Panc1 (cell line): ENCODE measurements around the gene ZKSCAN2.

ENCODE experiments used
- CTCF ChIP-seq: fragments of 450-650 bp; IDR thresholded peaks from 2 replicates; pipeline ENCODE4 v1.5.1; 2017; ENCODE audit warnings: mild to moderate bottlenecking
- POLR2AphosphoS5 ChIP-seq: IDR thresholded peaks from 2 replicates; pipeline ENCODE4 v1.6.1; 2012; ENCODE audit warnings: mild to moderate bottlenecking, low read depth, low read length, moderate library complexity
- REST ChIP-seq, 2 experiments: IDR thresholded peaks; 2 replicates each; pipeline ENCODE4 v1.6.1; 2011 to 2012; ENCODE audit warnings: low read depth in 2 of 2, control low read depth in 1 of 2, low read length in 1 of 2, mild to moderate bottlenecking in 1 of 2, moderate library complexity in 1 of 2; ENCODE audit not compliant: insufficient read depth in 1 of 2
- SIN3A ChIP-seq: IDR thresholded peaks from 2 replicates; pipeline ENCODE4 v1.6.1; 2012; ENCODE audit warnings: low read depth, mild to moderate bottlenecking, low read length, moderate library complexity, borderline replicate concordance; ENCODE audit not compliant: insufficient read depth
- TCF7L2 ChIP-seq: IDR thresholded peaks from 2 replicates; pipeline ENCODE4 v1.6.1; 2011; ENCODE audit warnings: mild to moderate bottlenecking, low read depth, low read length, inconsistent platforms

GRCh38 chr16:25213709-25214397, 43.8 kb downstream of the ZKSCAN2 start:
- TF ChIP-seq POLR2AphosphoS5 (no peak), CTCF (no peak), TCF7L2 (no peak), SIN3A (no peak), REST (IDR thresholded peaks at IDR 0.05; ENCODE audit: insufficient read depth in 1 of 2, low read depth in 2 of 2, low read length in 1 of 2) (no peak)
